WTC11 (cell line): ENCODE results near the gene NFATC2. TPM values are rescaled to one million over a fixed set of nuclear protein-coding genes. Genes with fewer than 3 reads are reported as not detected.

Source experiments
- ATAC-seq: fragments of 200-7000 bp; cut with Tn5 transposase; 2 replicates; pipeline ENCODE4 v1.10.0; 2021; ENCODE audit warnings: mild to moderate bottlenecking, moderate library complexity
- CTCF ChIA-PET: fragments of 300-600 bp; sonication (Branson Sonifier 250); formaldehyde crosslinking; loops from one replicate; lab custom pipeline; 2021; ENCODE audit warnings: antibody characterized with exemption; lab: Charles Lee
- POLR2A ChIA-PET: fragments of 350-600 bp; sonication (Branson Sonifier 250); formaldehyde crosslinking; loops from one replicate; lab custom pipeline; 2021; ENCODE audit warnings: antibody characterized with exemption; lab: Charles Lee
- DNase-seq: peaks from one replicate; pipeline ENCODE4 v3.0.0; 2021; ENCODE audit warnings: low spot score
- H3K27ac Mint-ChIP-seq: 2 replicates; pipeline ENCODE4 v1.8.0; 2021; ENCODE audit warnings: mixed read lengths
- H3K27me3 Mint-ChIP-seq: 2 replicates; pipeline ENCODE4 v1.8.0; 2021; ENCODE audit warnings: low read depth, mild to moderate bottlenecking, moderate library complexity, mixed read lengths
- H3K36me3 Mint-ChIP-seq: 2 replicates; pipeline ENCODE4 v1.8.0; 2021; ENCODE audit warnings: mixed read lengths
- H3K4me1 Mint-ChIP-seq: 2 replicates; pipeline ENCODE4 v1.8.0; 2022; ENCODE audit warnings: mixed read lengths
- H3K4me3 Mint-ChIP-seq: 2 replicates; pipeline ENCODE4 v1.8.0; 2021; ENCODE audit warnings: mild to moderate bottlenecking, moderate library complexity, mixed read lengths
- H3K9me3 Mint-ChIP-seq: 2 replicates; pipeline ENCODE4 v1.8.0; 2021; ENCODE audit warnings: mixed read lengths
- CBFB ChIP-seq: sonication (generic); formaldehyde crosslinking; IDR thresholded peaks from 2 replicates; pipeline ENCODE4 v1.8.1; 2022; ENCODE audit warnings: mild to moderate bottlenecking, low read depth, missing genetic modification reagents
- CREM ChIP-seq: sonication (generic); formaldehyde crosslinking; IDR thresholded peaks from 2 replicates; pipeline ENCODE4 v1.8.1; 2022; ENCODE audit warnings: mild to moderate bottlenecking, missing genetic modification reagents, moderate library complexity
- FOXJ3 ChIP-seq: sonication (generic); formaldehyde crosslinking; IDR thresholded peaks from 2 replicates; pipeline ENCODE4 v1.9.0; 2021; ENCODE audit warnings: missing genetic modification reagents, mild to moderate bottlenecking, borderline replicate concordance
- FOXP1 ChIP-seq: sonication (generic); formaldehyde crosslinking; IDR thresholded peaks from 2 replicates; pipeline ENCODE4 v1.8.0; 2022; ENCODE audit warnings: missing genetic modification reagents, mild to moderate bottlenecking, moderate library complexity, borderline replicate concordance
- GABPB1 ChIP-seq: sonication (generic); formaldehyde crosslinking; IDR thresholded peaks from 2 replicates; pipeline ENCODE4 v1.8.1; 2023; ENCODE audit warnings: mild to moderate bottlenecking, missing genetic modification reagents
- HMGA2 ChIP-seq: fragments of 250-450 bp; sonication (Bioruptor Pico); IDR thresholded peaks from 2 replicates; pipeline ENCODE4 v1.4.0; 2021; ENCODE audit warnings: mild to moderate bottlenecking, moderate library complexity
- MXD4 ChIP-seq: fragments of 250-450 bp; sonication (Bioruptor Pico); IDR thresholded peaks from 2 replicates; pipeline ENCODE4 v1.8.0; 2021; ENCODE audit warnings: mild to moderate bottlenecking, moderate library complexity, borderline replicate concordance
- NFATC4 ChIP-seq: fragments of 250-450 bp; sonication (Bioruptor Pico); IDR thresholded peaks from 2 replicates; pipeline ENCODE4 v1.9.0; 2021; ENCODE audit warnings: mild to moderate bottlenecking
- TEAD1 ChIP-seq: sonication (generic); formaldehyde crosslinking; IDR thresholded peaks from 2 replicates; pipeline ENCODE4 v1.8.0; 2022; ENCODE audit warnings: mild to moderate bottlenecking, missing genetic modification reagents
- ZNF219 ChIP-seq: sonication (generic); formaldehyde crosslinking; IDR thresholded peaks from 2 replicates; pipeline ENCODE4 v1.8.0; 2023; ENCODE audit warnings: missing genetic modification reagents, mild to moderate bottlenecking, borderline replicate concordance
- ZNF232 ChIP-seq: sonication (generic); formaldehyde crosslinking; IDR thresholded peaks from 2 replicates; pipeline ENCODE4 v1.8.0; 2022; ENCODE audit warnings: mild to moderate bottlenecking, missing genetic modification reagents
- total RNA-seq: library from RNA; stranded (reverse); gene quantifications from 3 replicates; pipeline ENCODE4 v1.2.3, GENCODE V29; 2021
- TF ChIP-seq, protein P1 (sequence below): fragments of 250-450 bp; sonication (Bioruptor Pico); IDR thresholded peaks from 2 replicates; pipeline ENCODE4 v1.8.0; 2021; ENCODE audit warnings: mild to moderate bottlenecking
- TF ChIP-seq, protein P2 (sequence below): sonication (generic); formaldehyde crosslinking; IDR thresholded peaks from 2 replicates; pipeline ENCODE4 v1.8.1; 2023; ENCODE audit warnings: mild to moderate bottlenecking, missing genetic modification reagents, moderate library complexity
- TF ChIP-seq, protein P3 (sequence below): sonication (generic); formaldehyde crosslinking; IDR thresholded peaks from 2 replicates; pipeline ENCODE4 v1.8.0; 2022; ENCODE audit warnings: mild to moderate bottlenecking, missing genetic modification reagents
- TF ChIP-seq, protein P4 (sequence below): fragments of 250-450 bp; sonication (Bioruptor Pico); IDR thresholded peaks from 2 replicates; pipeline ENCODE4 v2.1.2; 2022; ENCODE audit warnings: mild to moderate bottlenecking, moderate library complexity
- TF ChIP-seq, protein P5 (sequence below): fragments of 200-600 bp; IDR thresholded peaks from 2 replicates; pipeline ENCODE4 v1.8.0; 2022; ENCODE audit warnings: antibody characterized with exemption
- TF ChIP-seq, protein P6 (sequence below): sonication (generic); formaldehyde crosslinking; IDR thresholded peaks from 2 replicates; pipeline ENCODE4 v1.8.0; 2022; ENCODE audit warnings: mild to moderate bottlenecking, missing genetic modification reagents
- TF ChIP-seq, protein P7 (sequence below): fragments of 250-450 bp; sonication (Bioruptor Pico); IDR thresholded peaks from 2 replicates; pipeline ENCODE4 v1.9.0; 2021; ENCODE audit warnings: mild to moderate bottlenecking, borderline replicate concordance

The NFATC2 gene
- total RNA-seq, 1 experiment from 2014 or later, result 1.7 TPM

DNA sequence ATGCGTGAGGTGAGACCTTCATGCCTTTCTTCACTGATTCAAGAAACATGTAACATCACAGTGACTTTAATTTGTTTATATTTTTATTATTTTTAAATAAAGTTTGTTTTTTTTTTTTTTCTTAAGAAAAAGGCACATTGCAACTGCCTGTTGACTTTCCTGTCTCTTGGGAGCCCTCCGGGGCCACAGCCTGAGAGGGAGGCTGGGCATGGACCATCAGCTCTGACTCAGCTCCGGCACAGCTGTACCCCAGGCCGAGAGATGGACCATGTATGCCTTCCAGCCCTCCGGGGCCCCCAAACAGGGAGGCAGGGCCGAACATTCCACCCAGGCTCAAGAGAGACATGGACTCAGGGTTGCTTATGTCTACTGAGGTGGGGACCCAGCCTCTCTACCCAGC, 99.9 kb downstream of the NFATC2 start:
- Mint-ChIP-seq H3K27ac (no peak overlapping the region), H3K9me3 (no peaks in the 10 kb centered on the region), H3K27me3 (no peaks in the 10 kb centered on the region), H3K4me1 (peaks cover 10% of the 10 kb centered on the region), H3K4me3 (no peak overlapping the region), H3K36me3 (no peaks in the 10 kb centered on the region)
- ATAC-seq (no peak), DNase-seq (no peak)
- POLR2A ChIA-PET, result no interaction called here
- TF ChIP-seq CREM (CRISPR knock-in tag) (no peak), CBFB (CRISPR knock-in tag) (no peak), MXD4 (no peak), ZNF232 (CRISPR knock-in tag) (no peak)
- TF ChIP-seq, protein P1, sequence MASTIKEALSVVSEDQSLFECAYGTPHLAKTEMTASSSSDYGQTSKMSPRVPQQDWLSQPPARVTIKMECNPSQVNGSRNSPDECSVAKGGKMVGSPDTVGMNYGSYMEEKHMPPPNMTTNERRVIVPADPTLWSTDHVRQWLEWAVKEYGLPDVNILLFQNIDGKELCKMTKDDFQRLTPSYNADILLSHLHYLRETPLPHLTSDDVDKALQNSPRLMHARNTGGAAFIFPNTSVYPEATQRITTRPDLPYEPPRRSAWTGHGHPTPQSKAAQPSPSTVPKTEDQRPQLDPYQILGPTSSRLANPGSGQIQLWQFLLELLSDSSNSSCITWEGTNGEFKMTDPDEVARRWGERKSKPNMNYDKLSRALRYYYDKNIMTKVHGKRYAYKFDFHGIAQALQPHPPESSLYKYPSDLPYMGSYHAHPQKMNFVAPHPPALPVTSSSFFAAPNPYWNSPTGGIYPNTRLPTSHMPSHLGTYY (CRISPR knock-in tag), result no peak
- CTCF ChIA-PET, result interaction anchor here (0.7 kb wide), 1 partner anchor 152 kb away, joined by 4 read pairs; no protein-coding TSS in a partner anchor

DNA sequence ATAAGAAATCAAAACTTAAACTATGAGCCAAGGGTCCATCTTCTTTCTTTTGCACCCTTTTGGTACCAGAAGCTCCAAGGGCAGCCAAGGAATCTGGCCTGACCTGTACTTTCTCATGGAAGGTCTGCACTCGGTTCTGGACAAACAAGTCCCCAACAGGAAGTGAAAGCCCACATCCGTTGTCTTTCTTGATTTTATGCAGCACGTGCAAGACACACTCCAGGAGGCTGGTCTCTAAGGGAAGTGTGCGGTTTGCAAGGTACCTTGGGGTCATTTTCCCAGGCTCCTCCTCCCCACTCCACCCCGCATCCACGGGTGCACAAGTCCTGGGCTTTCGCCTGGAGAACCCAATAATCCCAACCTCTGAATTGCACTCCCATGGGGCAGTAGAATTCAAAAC, 101.9 kb downstream of the NFATC2 start:
- DNase-seq (no peak), ATAC-seq (no peak)
- Mint-ChIP-seq H3K4me3 (no peak overlapping the region), H3K4me1 (peaks cover 12% of the 10 kb centered on the region), H3K27ac (no peak overlapping the region), H3K9me3 (no peaks in the 10 kb centered on the region), H3K27me3 (no peaks in the 10 kb centered on the region), H3K36me3 (no peaks in the 10 kb centered on the region)
- TF ChIP-seq ZNF219 (CRISPR knock-in tag) (no peak), TEAD1 (CRISPR knock-in tag) (no peak), HMGA2 (CRISPR knock-in tag) (no peak), GABPB1 (no peak), FOXJ3 (CRISPR knock-in tag) (no peak), NFATC4 (CRISPR knock-in tag) (no peak), FOXP1 (CRISPR knock-in tag) (no peak)
- TF ChIP-seq, protein P2, sequence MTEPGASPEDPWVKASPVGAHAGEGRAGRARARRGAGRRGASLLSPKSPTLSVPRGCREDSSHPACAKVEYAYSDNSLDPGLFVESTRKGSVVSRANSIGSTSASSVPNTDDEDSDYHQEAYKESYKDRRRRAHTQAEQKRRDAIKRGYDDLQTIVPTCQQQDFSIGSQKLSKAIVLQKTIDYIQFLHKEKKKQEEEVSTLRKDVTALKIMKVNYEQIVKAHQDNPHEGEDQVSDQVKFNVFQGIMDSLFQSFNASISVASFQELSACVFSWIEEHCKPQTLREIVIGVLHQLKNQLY (CRISPR knock-in tag), result no peak
- TF ChIP-seq, protein P3, sequence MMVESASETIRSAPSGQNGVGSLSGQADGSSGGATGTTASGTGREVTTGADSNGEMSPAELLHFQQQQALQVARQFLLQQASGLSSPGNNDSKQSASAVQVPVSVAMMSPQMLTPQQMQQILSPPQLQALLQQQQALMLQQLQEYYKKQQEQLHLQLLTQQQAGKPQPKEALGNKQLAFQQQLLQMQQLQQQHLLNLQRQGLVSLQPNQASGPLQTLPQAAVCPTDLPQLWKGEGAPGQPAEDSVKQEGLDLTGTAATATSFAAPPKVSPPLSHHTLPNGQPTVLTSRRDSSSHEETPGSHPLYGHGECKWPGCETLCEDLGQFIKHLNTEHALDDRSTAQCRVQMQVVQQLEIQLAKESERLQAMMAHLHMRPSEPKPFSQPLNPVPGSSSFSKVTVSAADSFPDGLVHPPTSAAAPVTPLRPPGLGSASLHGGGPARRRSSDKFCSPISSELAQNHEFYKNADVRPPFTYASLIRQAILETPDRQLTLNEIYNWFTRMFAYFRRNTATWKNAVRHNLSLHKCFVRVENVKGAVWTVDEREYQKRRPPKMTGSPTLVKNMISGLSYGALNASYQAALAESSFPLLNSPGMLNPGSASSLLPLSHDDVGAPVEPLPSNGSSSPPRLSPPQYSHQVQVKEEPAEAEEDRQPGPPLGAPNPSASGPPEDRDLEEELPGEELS (CRISPR knock-in tag), result no peak
- TF ChIP-seq, protein P4, sequence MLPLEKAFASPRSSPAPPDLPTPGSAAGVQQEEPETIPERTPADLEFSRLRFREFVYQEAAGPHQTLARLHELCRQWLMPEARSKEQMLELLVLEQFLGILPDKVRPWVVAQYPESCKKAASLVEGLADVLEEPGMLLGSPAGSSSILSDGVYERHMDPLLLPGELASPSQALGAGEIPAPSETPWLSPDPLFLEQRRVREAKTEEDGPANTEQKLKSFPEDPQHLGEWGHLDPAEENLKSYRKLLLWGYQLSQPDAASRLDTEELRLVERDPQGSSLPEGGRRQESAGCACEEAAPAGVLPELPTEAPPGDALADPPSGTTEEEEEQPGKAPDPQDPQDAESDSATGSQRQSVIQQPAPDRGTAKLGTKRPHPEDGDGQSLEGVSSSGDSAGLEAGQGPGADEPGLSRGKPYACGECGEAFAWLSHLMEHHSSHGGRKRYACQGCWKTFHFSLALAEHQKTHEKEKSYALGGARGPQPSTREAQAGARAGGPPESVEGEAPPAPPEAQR, result no peak
- TF ChIP-seq, protein P5, sequence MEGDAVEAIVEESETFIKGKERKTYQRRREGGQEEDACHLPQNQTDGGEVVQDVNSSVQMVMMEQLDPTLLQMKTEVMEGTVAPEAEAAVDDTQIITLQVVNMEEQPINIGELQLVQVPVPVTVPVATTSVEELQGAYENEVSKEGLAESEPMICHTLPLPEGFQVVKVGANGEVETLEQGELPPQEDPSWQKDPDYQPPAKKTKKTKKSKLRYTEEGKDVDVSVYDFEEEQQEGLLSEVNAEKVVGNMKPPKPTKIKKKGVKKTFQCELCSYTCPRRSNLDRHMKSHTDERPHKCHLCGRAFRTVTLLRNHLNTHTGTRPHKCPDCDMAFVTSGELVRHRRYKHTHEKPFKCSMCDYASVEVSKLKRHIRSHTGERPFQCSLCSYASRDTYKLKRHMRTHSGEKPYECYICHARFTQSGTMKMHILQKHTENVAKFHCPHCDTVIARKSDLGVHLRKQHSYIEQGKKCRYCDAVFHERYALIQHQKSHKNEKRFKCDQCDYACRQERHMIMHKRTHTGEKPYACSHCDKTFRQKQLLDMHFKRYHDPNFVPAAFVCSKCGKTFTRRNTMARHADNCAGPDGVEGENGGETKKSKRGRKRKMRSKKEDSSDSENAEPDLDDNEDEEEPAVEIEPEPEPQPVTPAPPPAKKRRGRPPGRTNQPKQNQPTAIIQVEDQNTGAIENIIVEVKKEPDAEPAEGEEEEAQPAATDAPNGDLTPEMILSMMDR, result no peak
- TF ChIP-seq, protein P6, sequence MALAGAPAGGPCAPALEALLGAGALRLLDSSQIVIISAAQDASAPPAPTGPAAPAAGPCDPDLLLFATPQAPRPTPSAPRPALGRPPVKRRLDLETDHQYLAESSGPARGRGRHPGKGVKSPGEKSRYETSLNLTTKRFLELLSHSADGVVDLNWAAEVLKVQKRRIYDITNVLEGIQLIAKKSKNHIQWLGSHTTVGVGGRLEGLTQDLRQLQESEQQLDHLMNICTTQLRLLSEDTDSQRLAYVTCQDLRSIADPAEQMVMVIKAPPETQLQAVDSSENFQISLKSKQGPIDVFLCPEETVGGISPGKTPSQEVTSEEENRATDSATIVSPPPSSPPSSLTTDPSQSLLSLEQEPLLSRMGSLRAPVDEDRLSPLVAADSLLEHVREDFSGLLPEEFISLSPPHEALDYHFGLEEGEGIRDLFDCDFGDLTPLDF (CRISPR knock-in tag), result no peak
- TF ChIP-seq, protein P7, sequence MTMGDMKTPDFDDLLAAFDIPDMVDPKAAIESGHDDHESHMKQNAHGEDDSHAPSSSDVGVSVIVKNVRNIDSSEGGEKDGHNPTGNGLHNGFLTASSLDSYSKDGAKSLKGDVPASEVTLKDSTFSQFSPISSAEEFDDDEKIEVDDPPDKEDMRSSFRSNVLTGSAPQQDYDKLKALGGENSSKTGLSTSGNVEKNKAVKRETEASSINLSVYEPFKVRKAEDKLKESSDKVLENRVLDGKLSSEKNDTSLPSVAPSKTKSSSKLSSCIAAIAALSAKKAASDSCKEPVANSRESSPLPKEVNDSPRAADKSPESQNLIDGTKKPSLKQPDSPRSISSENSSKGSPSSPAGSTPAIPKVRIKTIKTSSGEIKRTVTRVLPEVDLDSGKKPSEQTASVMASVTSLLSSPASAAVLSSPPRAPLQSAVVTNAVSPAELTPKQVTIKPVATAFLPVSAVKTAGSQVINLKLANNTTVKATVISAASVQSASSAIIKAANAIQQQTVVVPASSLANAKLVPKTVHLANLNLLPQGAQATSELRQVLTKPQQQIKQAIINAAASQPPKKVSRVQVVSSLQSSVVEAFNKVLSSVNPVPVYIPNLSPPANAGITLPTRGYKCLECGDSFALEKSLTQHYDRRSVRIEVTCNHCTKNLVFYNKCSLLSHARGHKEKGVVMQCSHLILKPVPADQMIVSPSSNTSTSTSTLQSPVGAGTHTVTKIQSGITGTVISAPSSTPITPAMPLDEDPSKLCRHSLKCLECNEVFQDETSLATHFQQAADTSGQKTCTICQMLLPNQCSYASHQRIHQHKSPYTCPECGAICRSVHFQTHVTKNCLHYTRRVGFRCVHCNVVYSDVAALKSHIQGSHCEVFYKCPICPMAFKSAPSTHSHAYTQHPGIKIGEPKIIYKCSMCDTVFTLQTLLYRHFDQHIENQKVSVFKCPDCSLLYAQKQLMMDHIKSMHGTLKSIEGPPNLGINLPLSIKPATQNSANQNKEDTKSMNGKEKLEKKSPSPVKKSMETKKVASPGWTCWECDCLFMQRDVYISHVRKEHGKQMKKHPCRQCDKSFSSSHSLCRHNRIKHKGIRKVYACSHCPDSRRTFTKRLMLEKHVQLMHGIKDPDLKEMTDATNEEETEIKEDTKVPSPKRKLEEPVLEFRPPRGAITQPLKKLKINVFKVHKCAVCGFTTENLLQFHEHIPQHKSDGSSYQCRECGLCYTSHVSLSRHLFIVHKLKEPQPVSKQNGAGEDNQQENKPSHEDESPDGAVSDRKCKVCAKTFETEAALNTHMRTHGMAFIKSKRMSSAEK (CRISPR knock-in tag), result no peak
- POLR2A ChIA-PET, result no interaction called here
- CTCF ChIA-PET, result no interaction called here
